K562 (cell line): ENCODE measurements around the gene CNIH4. TPM values are rescaled to one million over a fixed set of nuclear protein-coding genes. Genes with fewer than 3 reads are reported as not detected.
A peak's percentile ranks its signal among the peaks of the same experiment; 100 is the strongest.

Experiments
- ATF7 ChIP-seq: fragments of 450-650 bp; IDR thresholded peaks from 2 replicates; pipeline ENCODE4 v1.7.1; 2014; ENCODE audit warnings: mild to moderate bottlenecking, moderate library complexity
- CBFA2T3 ChIP-seq: fragments of 450-650 bp; IDR thresholded peaks from 2 replicates; pipeline ENCODE4 v1.6.1; 2017
- CEBPB ChIP-seq: fragments of 450-650 bp; IDR thresholded peaks from 2 replicates; pipeline ENCODE4 v1.6.1; 2016; ENCODE audit warnings: missing genetic modification characterization, missing compliant biosample characterization
- ELF2 ChIP-seq: fragments of 250-450 bp; sonication (Bioruptor Pico); IDR thresholded peaks from 2 replicates; pipeline ENCODE4 v1.5.0; 2021; ENCODE audit warnings: mild to moderate bottlenecking
- GABPB2 ChIP-seq: fragments of 250-450 bp; sonication (Bioruptor Pico); conservative IDR thresholded peaks from 2 replicates; pipeline ENCODE4 v1.5.1; 2021; ENCODE audit warnings: mild to moderate bottlenecking
- HDAC3 ChIP-seq: fragments of 450-650 bp; IDR thresholded peaks from 2 replicates; pipeline ENCODE4 v1.6.1; 2018; ENCODE audit warnings: borderline replicate concordance, mild to moderate bottlenecking, moderate library complexity; ENCODE audit not compliant: partially characterized antibody
- MAX ChIP-seq: sonication (generic); formaldehyde crosslinking; IDR thresholded peaks from 2 replicates; pipeline ENCODE4 v1.9.0; 2022; ENCODE audit warnings: mild to moderate bottlenecking, missing genetic modification reagents
- MIER1 ChIP-seq: fragments of 450-650 bp; IDR thresholded peaks from 2 replicates; pipeline ENCODE4 v1.6.1; 2016; ENCODE audit warnings: antibody characterized with exemption, mild to moderate bottlenecking, low read depth
- MTA1 ChIP-seq: fragments of 450-650 bp; IDR thresholded peaks from 2 replicates; pipeline ENCODE4 v1.6.1; 2017; ENCODE audit warnings: borderline replicate concordance
- MYBL2 ChIP-seq, 2 experiments: fragments of 450-650 bp in 1 of 2; sonication (generic) in 1 of 2; formaldehyde crosslinking in 1 of 2; IDR thresholded peaks; 2 replicates each; pipeline versions ENCODE4 v1.6.1 to v1.8.1; 2017 to 2022; ENCODE audit warnings: borderline replicate concordance in 1 of 2, inconsistent platforms in 1 of 2, low read depth in 1 of 2, mild to moderate bottlenecking in 1 of 2, missing genetic modification reagents in 1 of 2, moderate library complexity in 1 of 2
- MYNN ChIP-seq, 2 experiments: sonication (generic); formaldehyde crosslinking in 1 of 2; IDR thresholded peaks; 2 replicates each; pipeline versions ENCODE4 v1.5.0 to v1.6.1; 2016 to 2020; ENCODE audit warnings: antibody characterized with exemption in 1 of 2, missing genetic modification reagents in 1 of 2
- NR2C1 ChIP-seq, 2 experiments: fragments of 450-650 bp; IDR thresholded peaks; 2 replicates each; pipeline ENCODE4 v1.6.1; 2017; ENCODE audit warnings: mild to moderate bottlenecking in 2 of 2, antibody characterized with exemption in 1 of 2, inconsistent platforms in 1 of 2, missing compliant biosample characterization in 1 of 2, missing genetic modification characterization in 1 of 2
- NRF1 ChIP-seq, 2 experiments: fragments of 450-650 bp; IDR thresholded peaks in 1 of 2; conservative IDR thresholded peaks in 1 of 2; 2 replicates each; pipeline ENCODE4 v1.6.1; 2014; ENCODE audit warnings: mild to moderate bottlenecking in 2 of 2
- PHTF2 ChIP-seq: fragments of 250-450 bp; sonication (Bioruptor Pico); IDR thresholded peaks from 2 replicates; pipeline ENCODE4 v1.5.0; 2021; ENCODE audit warnings: mild to moderate bottlenecking
- RREB1 ChIP-seq: fragments of 250-450 bp; sonication (Bioruptor Pico); IDR thresholded peaks from 2 replicates; pipeline ENCODE4 v1.4.0; 2020
- THRA ChIP-seq: fragments of 450-650 bp; IDR thresholded peaks from 2 replicates; pipeline ENCODE4 v1.6.1; 2017; ENCODE audit warnings: mild to moderate bottlenecking, moderate library complexity
- TSC22D4 ChIP-seq: fragments of 450-650 bp; IDR thresholded peaks from 2 replicates; pipeline ENCODE4 v1.6.1; 2016; ENCODE audit warnings: missing genetic modification characterization, missing biosample characterization, control low read depth
- YY1 ChIP-seq, 3 experiments: IDR thresholded peaks; 2 replicates each; pipeline ENCODE4 v1.6.1; 2011; ENCODE audit warnings: low read length in 2 of 3, mild to moderate bottlenecking in 2 of 3, moderate library complexity in 2 of 3, borderline replicate concordance in 1 of 3, control low read depth in 1 of 3, low read depth in 1 of 3; ENCODE audit not compliant: insufficient read depth in 3 of 3, insufficient replicate concordance in 2 of 3, control insufficient read depth in 1 of 3, insufficient read length in 1 of 3; ENCODE audit errors: extremely low read depth in 1 of 3
- ZNF551 ChIP-seq: fragments of 250-450 bp; sonication (Bioruptor Pico); IDR thresholded peaks from 2 replicates; pipeline ENCODE4 v1.5.0; 2021; ENCODE audit warnings: mild to moderate bottlenecking, moderate library complexity
- polyA plus RNA-seq, 8 experiments: library from polyadenylated mRNA; depleted of rRNA in 4 of 8; stranded (reverse) in 5 of 8; unstranded in 3 of 8; fragments of >200 nt; fragmentation: Nextera tagmentation in 2 of 8; fragmentation: Illumina TruSeq in 1 of 8; extraction: Ambion mirVana in 2 of 8; extraction: Trizol in 1 of 8; gene quantifications; 2 replicates each; pipeline versions ENCODE4 v1.2.1 to v1.2.3, GENCODE V29; 2011 to 2014; ENCODE audit warnings: inconsistent platforms in 1 of 8, missing spikeins in 1 of 8
- total RNA-seq, 7 experiments: library from RNA; depleted of rRNA in 6 of 7; stranded (reverse); fragments of >200 nt in 6 of 7; fragmentation: Illumina TruSeq in 2 of 7; extraction: Trizol in 2 of 7; gene quantifications; 2 replicates each; pipeline versions ENCODE4 v1.2.1 to v1.2.3, GENCODE V29; 2011 to 2021; ENCODE audit warnings: low replicate concordance in 1 of 7

CNIH4 gene
- total and polyA plus RNA-seq, 9 of the 15 experiments (the other 6 are each of a cell fraction or from before 2014, with no cell fraction given), result 41.3 to 266 (median 61.1) TPM

- TF ChIP-seq MTA1 (no peak; the same call in 1 of the 2 replicates), TSC22D4 (tag) (no peak), ZNF551 (no peak), RREB1 (CRISPR knock-in tag) (peak; percentile 52), MAX (CRISPR knock-in tag) (peak; percentile 64), GABPB2 (CRISPR knock-in tag) (no peak), ELF2 (no peak), THRA (no peak), MIER1 (no peak), CBFA2T3 (no peak), CEBPB (no peak), YY1 (IDR thresholded peaks at IDR 0.05; ENCODE audit: borderline replicate concordance in 1 of 3, control insufficient read depth in 1 of 3, extremely low read depth in 1 of 3, insufficient read depth in 3 of 3, insufficient read length in 1 of 3, insufficient replicate concordance in 2 of 3, low read depth in 1 of 3, low read length in 2 of 3) (peak in 2 of 3 experiments; percentile 53 to 63), MYBL2 (IDR thresholded peaks at IDR 0.05; ENCODE audit: low read depth) (peak; percentile 67), MYBL2 (CRISPR knock-in tag; IDR thresholded peaks at IDR 0.05; ENCODE audit: borderline replicate concordance) (0 out of 2 replicates have a peak, but pooled peaks have one; percentile 18), HDAC3 (no peak), PHTF2 (CRISPR knock-in tag) (no peak), MYNN (IDR thresholded peaks at IDR 0.05) (no peak), MYNN (CRISPR knock-in tag; IDR thresholded peaks at IDR 0.05) (no peak), NR2C1 (IDR thresholded peaks at IDR 0.05) (0 out of 2 replicates have a peak, but pooled peaks have one; percentile 23), NR2C1 (tag; IDR thresholded peaks at IDR 0.05) (peak; percentile 86), NRF1 (conservative IDR thresholded peaks at IDR 0.05 in 1 of 2, IDR thresholded peaks at IDR 0.05 in 1 of 2) (peak; percentile 47 to 49; a peak in 3 of 4 replicates), ATF7 (peak; percentile 65)
These were observed at the start of gene CNIH4 (continued) for GRCh38 chr1:224356685-224357625.
